Neural cell (in vitro differentiated cells): ENCODE data around the gene NPR3. TPM values are rescaled to one million over a fixed set of nuclear protein-coding genes. Genes with fewer than 3 reads are reported as not detected.

Experiments
- H2AFZ ChIP-seq: fragments of 200-600, 300-800 bp; sonication (generic), shearing (Covaris generic); 2 replicates; pipeline ENCODE4 v1.6.0; 2014; ENCODE audit warnings: low read depth, mild to moderate bottlenecking, antibody characterized with exemption, low read length, moderate library complexity
- H3F3A ChIP-seq: fragments of 200-600 bp; shearing (Covaris generic); 2 replicates; pipeline ENCODE4 v1.6.1; 2016; ENCODE audit warnings: mild to moderate bottlenecking, moderate library complexity, mixed read lengths, antibody characterized with exemption, low read length; ENCODE audit not compliant: insufficient read depth, poor library complexity, severe bottlenecking
- H3K27ac ChIP-seq: fragments of 200-600, 300-800 bp; sonication (generic), shearing (Covaris generic); 2 replicates; pipeline ENCODE4 v1.5.1; 2014; ENCODE audit warnings: mild to moderate bottlenecking, low read length, moderate library complexity
- H3K27me3 ChIP-seq: fragments of 300-800, 200-600 bp; sonication (generic), shearing (Covaris generic); 2 replicates; pipeline ENCODE4 v1.6.0; 2014; ENCODE audit warnings: mild to moderate bottlenecking, low read depth, low read length, moderate library complexity; ENCODE audit not compliant: insufficient read depth
- H3K36me3 ChIP-seq: fragments of 300-800, 200-600 bp; sonication (generic), shearing (Covaris generic); 2 replicates; pipeline ENCODE4 v1.5.1; 2014; ENCODE audit warnings: mild to moderate bottlenecking, antibody characterized with exemption, low read length, moderate library complexity; ENCODE audit not compliant: insufficient read depth
- H3K4me2 ChIP-seq: fragments of 300-800, 200-600 bp; sonication (generic), shearing (Covaris generic); 2 replicates; pipeline ENCODE4 v1.6.0; 2014; ENCODE audit warnings: mild to moderate bottlenecking, low read length
- H3K4me3 ChIP-seq: fragments of 300-800, 200-600 bp; sonication (generic), shearing (Covaris generic); 2 replicates; pipeline ENCODE4 v1.5.1; 2014; ENCODE audit warnings: mild to moderate bottlenecking, low read length, moderate library complexity
- H3K79me2 ChIP-seq: fragments of 200-600 bp; shearing (Covaris generic); replicated peaks from 2 replicates; pipeline ENCODE4 v1.6.0; 2014; ENCODE audit warnings: mild to moderate bottlenecking, low read length, moderate library complexity; ENCODE audit not compliant: insufficient read depth
- H3K9ac ChIP-seq: fragments of 300-800, 200-600 bp; sonication (generic), shearing (Covaris generic); 2 replicates; pipeline ENCODE4 v1.6.1; 2016; ENCODE audit warnings: mild to moderate bottlenecking, low read length, mixed read lengths
- H3K9me2 ChIP-seq: fragments of 200-600 bp; shearing (Covaris generic); 2 replicates; pipeline ENCODE4 v1.6.1; 2016; ENCODE audit warnings: mild to moderate bottlenecking, low read length, mixed read lengths; ENCODE audit not compliant: insufficient read depth
- H3K9me3 ChIP-seq: fragments of 200-600, 300-800 bp; sonication (generic), shearing (Covaris generic); 2 replicates; pipeline ENCODE4 v1.6.1; 2016; ENCODE audit warnings: mild to moderate bottlenecking, mixed run types, low read length, moderate library complexity, mixed read lengths
- H4K20me1 ChIP-seq: fragments of 200-600 bp; shearing (Covaris generic); 2 replicates; pipeline ENCODE4 v1.6.1; 2016; ENCODE audit warnings: mild to moderate bottlenecking, mixed run types; ENCODE audit not compliant: insufficient read depth
- EP300 ChIP-seq: fragments of 450-650 bp; conservative IDR thresholded peaks from 2 replicates; pipeline ENCODE4 v1.6.1; 2014; ENCODE audit warnings: antibody characterized with exemption, mild to moderate bottlenecking, moderate library complexity; ENCODE audit not compliant: poor library complexity, severe bottlenecking
- EZH2 ChIP-seq: fragments of 200-600, 300-800 bp; shearing (Covaris generic), sonication (generic); IDR thresholded peaks from 2 replicates; pipeline ENCODE4 v1.6.1; 2014; ENCODE audit warnings: antibody characterized with exemption, low read length, borderline replicate concordance, mild to moderate bottlenecking; ENCODE audit not compliant: insufficient read depth, poor library complexity, severe bottlenecking
- MXI1 ChIP-seq: fragments of 450-650 bp; conservative IDR thresholded peaks from 2 replicates; pipeline ENCODE4 v1.6.1; 2014; ENCODE audit warnings: antibody characterized with exemption, mild to moderate bottlenecking; ENCODE audit not compliant: poor library complexity, severe bottlenecking
- POLR2AphosphoS5 ChIP-seq: IDR thresholded peaks from 2 replicates; pipeline ENCODE4 v1.6.1; 2012
- RAD21 ChIP-seq: fragments of 450-650 bp; conservative IDR thresholded peaks from 2 replicates; pipeline ENCODE4 v1.6.1; 2014; ENCODE audit warnings: antibody characterized with exemption, mild to moderate bottlenecking, moderate library complexity
- SMC3 ChIP-seq: fragments of 450-650 bp; conservative IDR thresholded peaks from 2 replicates; pipeline ENCODE4 v1.6.1; 2014; ENCODE audit warnings: antibody characterized with exemption, mild to moderate bottlenecking, moderate library complexity; ENCODE audit not compliant: poor library complexity
- TAF1 ChIP-seq: IDR thresholded peaks from 2 replicates; pipeline ENCODE4 v1.6.1; 2012; ENCODE audit warnings: low read depth
- polyA plus RNA-seq: library from polyadenylated mRNA; depleted of rRNA; stranded (reverse); fragments of >200 nt; gene quantifications from 2 replicates; pipeline ENCODE4 v1.2.3, GENCODE V29; 2014
- TF ChIP-seq, protein P1 (sequence below): IDR thresholded peaks from 2 replicates; pipeline ENCODE4 v1.6.1; 2012; ENCODE audit warnings: borderline replicate concordance
- TF ChIP-seq, protein P2 (sequence below): fragments of 450-650 bp; IDR thresholded peaks from 2 replicates; pipeline ENCODE4 v1.5.1; 2014; ENCODE audit warnings: antibody characterized with exemption, mild to moderate bottlenecking, moderate library complexity; ENCODE audit not compliant: poor library complexity, severe bottlenecking

The NPR3 gene
- polyA plus RNA-seq, 1 donor from 2014 or later: 1.5 TPM

DNA sequence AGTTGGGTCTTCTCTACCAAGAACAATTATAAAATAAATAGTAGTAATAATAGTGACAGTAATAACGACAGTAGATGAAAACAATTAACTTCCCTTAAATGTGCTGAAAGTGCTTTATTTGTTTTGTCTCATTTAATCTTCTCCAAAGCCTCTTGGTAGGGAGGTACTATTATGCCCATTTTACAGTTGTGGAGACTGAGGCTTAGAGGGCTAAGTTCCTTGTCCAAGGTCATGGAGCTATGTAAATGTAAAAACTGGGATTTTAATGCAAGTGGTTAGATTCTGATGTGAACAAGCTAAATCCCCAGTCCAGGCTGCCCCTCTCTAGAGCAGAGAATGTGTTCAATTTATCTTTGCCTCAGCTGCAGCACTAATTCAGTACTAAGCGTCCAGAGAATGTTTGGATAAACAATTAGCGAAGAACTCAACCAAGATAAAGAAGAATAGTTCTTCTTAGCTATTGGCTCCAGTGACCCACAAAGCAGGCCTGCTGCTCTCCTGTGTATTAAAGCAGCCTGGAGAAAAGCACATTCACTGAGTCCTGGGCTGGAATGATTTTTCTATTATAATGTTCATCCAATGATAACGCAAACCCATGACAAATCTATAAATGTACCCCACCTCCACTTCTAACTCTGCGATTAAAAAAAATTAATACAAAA is 68.8 kb downstream of the NPR3 start:
- TF ChIP-seq, protein P1, sequence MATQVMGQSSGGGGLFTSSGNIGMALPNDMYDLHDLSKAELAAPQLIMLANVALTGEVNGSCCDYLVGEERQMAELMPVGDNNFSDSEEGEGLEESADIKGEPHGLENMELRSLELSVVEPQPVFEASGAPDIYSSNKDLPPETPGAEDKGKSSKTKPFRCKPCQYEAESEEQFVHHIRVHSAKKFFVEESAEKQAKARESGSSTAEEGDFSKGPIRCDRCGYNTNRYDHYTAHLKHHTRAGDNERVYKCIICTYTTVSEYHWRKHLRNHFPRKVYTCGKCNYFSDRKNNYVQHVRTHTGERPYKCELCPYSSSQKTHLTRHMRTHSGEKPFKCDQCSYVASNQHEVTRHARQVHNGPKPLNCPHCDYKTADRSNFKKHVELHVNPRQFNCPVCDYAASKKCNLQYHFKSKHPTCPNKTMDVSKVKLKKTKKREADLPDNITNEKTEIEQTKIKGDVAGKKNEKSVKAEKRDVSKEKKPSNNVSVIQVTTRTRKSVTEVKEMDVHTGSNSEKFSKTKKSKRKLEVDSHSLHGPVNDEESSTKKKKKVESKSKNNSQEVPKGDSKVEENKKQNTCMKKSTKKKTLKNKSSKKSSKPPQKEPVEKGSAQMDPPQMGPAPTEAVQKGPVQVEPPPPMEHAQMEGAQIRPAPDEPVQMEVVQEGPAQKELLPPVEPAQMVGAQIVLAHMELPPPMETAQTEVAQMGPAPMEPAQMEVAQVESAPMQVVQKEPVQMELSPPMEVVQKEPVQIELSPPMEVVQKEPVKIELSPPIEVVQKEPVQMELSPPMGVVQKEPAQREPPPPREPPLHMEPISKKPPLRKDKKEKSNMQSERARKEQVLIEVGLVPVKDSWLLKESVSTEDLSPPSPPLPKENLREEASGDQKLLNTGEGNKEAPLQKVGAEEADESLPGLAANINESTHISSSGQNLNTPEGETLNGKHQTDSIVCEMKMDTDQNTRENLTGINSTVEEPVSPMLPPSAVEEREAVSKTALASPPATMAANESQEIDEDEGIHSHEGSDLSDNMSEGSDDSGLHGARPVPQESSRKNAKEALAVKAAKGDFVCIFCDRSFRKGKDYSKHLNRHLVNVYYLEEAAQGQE: no peak
- TF ChIP-seq RAD21: no peak
- TF ChIP-seq SMC3: no peak
- TF ChIP-seq EP300: no peak

DNA sequence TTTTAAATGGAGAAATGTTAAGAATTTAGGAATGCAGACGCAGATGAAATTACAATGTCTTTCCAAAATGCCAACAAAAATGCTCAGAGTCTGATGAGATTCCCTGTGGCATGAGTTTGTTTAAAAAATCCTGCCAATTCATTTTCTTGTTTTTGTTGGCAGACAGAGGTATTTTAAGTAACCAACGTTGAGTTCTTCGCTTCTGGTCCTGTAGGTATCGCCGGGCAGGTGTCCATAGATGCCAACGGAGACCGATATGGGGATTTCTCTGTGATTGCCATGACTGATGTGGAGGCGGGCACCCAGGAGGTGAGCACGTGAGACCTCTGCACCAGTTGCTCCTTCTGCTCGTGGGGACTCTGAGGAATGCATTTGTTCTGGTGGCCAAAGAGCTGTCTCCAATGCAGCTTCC is 69.4 kb downstream of the NPR3 start:
- H3K27me3 ChIP-seq: no peaks in the 10 kb centered on the region
- no peaks in the 10 kb centered on the region for H4K20me1 ChIP-seq
- no peak overlapping the region for H3K9ac ChIP-seq
- no peaks in the 10 kb centered on the region for H3K36me3 ChIP-seq
- H3K9me3 ChIP-seq: no peaks in the 10 kb centered on the region
- no peak overlapping the region for H3K27ac ChIP-seq
- no peaks in the 10 kb centered on the region for H3F3A ChIP-seq
- H3K4me2 ChIP-seq: no peak overlapping the region
- no peaks in the 10 kb centered on the region for H3K79me2 ChIP-seq
- H2AFZ ChIP-seq: no peak overlapping the region
- no peaks in the 10 kb centered on the region for H3K9me2 ChIP-seq
- TF ChIP-seq EP300: no peak
- TF ChIP-seq POLR2AphosphoS5: no peak
- TF ChIP-seq, protein P2, sequence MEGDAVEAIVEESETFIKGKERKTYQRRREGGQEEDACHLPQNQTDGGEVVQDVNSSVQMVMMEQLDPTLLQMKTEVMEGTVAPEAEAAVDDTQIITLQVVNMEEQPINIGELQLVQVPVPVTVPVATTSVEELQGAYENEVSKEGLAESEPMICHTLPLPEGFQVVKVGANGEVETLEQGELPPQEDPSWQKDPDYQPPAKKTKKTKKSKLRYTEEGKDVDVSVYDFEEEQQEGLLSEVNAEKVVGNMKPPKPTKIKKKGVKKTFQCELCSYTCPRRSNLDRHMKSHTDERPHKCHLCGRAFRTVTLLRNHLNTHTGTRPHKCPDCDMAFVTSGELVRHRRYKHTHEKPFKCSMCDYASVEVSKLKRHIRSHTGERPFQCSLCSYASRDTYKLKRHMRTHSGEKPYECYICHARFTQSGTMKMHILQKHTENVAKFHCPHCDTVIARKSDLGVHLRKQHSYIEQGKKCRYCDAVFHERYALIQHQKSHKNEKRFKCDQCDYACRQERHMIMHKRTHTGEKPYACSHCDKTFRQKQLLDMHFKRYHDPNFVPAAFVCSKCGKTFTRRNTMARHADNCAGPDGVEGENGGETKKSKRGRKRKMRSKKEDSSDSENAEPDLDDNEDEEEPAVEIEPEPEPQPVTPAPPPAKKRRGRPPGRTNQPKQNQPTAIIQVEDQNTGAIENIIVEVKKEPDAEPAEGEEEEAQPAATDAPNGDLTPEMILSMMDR: no peak
- TF ChIP-seq, protein P1: no peak
- TF ChIP-seq TAF1: no peak
- no peak for TF ChIP-seq RAD21
- no peak for TF ChIP-seq MXI1
- no peak for TF ChIP-seq EZH2
- no peak for TF ChIP-seq SMC3
- H3K4me3 ChIP-seq: no peak overlapping the region

More for the DNA sequence above, 68.8 kb downstream of the NPR3 start:
- H4K20me1 ChIP-seq: no peaks in the 10 kb centered on the region
- H3K27me3 ChIP-seq: no peaks in the 10 kb centered on the region
- H3K4me3 ChIP-seq: no peak overlapping the region
- H3F3A ChIP-seq: no peaks in the 10 kb centered on the region
- H3K9me2 ChIP-seq: no peaks in the 10 kb centered on the region
- no peak overlapping the region for H3K27ac ChIP-seq
- no peak overlapping the region for H3K4me2 ChIP-seq
- no peaks in the 10 kb centered on the region for H3K79me2 ChIP-seq
- no peaks in the 10 kb centered on the region for H3K9me3 ChIP-seq
- no peaks in the 10 kb centered on the region for H3K36me3 ChIP-seq
- H3K9ac ChIP-seq: no peak overlapping the region
- no peak overlapping the region for H2AFZ ChIP-seq
